Mesendoderm (in vitro differentiated cells): ENCODE results near the gene SYNDIG1L. TPM values are rescaled to one million over a fixed set of nuclear protein-coding genes. Genes with fewer than 3 reads are reported as not detected.

Experiments used
- DNase-seq: peaks from one replicate; pipeline ENCODE4 v3.0.0; 2013
- H2AK5ac ChIP-seq: 2 replicates; pipeline ENCODE4 v1.6.1; 2013; ENCODE audit warnings: low read length, inconsistent platforms
- H2BK120ac ChIP-seq: 2 replicates; pipeline ENCODE4 v1.6.1; 2013; ENCODE audit warnings: low read depth, mild to moderate bottlenecking, low read length, moderate library complexity, mixed read lengths
- H2BK15ac ChIP-seq: replicated peaks from 2 replicates; pipeline ENCODE4 v1.6.1; 2013; ENCODE audit warnings: low read depth, mild to moderate bottlenecking, moderate library complexity
- H2BK5ac ChIP-seq: 2 replicates; pipeline ENCODE4 v1.6.1; 2013; ENCODE audit warnings: low read length, inconsistent platforms
- H3K18ac ChIP-seq: 2 replicates; pipeline ENCODE4 v1.6.1; 2013; ENCODE audit warnings: mild to moderate bottlenecking, low read length, mixed read lengths
- H3K23ac ChIP-seq: one replicate; pipeline ENCODE4 v1.6.1; 2013; ENCODE audit warnings: low read length
- H3K27ac ChIP-seq: 2 replicates; pipeline ENCODE4 v1.5.1; 2013; ENCODE audit warnings: low read depth, mild to moderate bottlenecking, inconsistent platforms, low read length, moderate library complexity
- H3K27me3 ChIP-seq: 2 replicates; pipeline ENCODE4 v1.6.1; 2013; ENCODE audit warnings: low read length, control low read depth, mild to moderate bottlenecking, inconsistent platforms; ENCODE audit not compliant: insufficient read depth, poor library complexity
- H3K36me3 ChIP-seq: 2 replicates; pipeline ENCODE4 v1.6.1; 2013; ENCODE audit warnings: low read length, inconsistent platforms; ENCODE audit not compliant: control insufficient read depth, insufficient read depth
- H3K4ac ChIP-seq: one replicate; pipeline ENCODE4 v1.6.1; 2013; ENCODE audit warnings: low read depth, mild to moderate bottlenecking, low read length, moderate library complexity
- H3K4me1 ChIP-seq: 2 replicates; pipeline ENCODE4 v1.6.1; 2013; ENCODE audit warnings: low read depth, low read length, inconsistent platforms; ENCODE audit not compliant: control insufficient read depth
- H3K4me2 ChIP-seq: 2 replicates; pipeline ENCODE4 v1.6.1; 2013; ENCODE audit warnings: low read length
- H3K4me3 ChIP-seq: 2 replicates; pipeline ENCODE4 v1.5.1; 2013; ENCODE audit warnings: mild to moderate bottlenecking, low read length
- H3K56ac ChIP-seq: one replicate; pipeline ENCODE4 v1.6.1; 2013; ENCODE audit warnings: low read length
- H3K79me1 ChIP-seq: 2 replicates; pipeline ENCODE4 v1.6.1; 2013; ENCODE audit warnings: low read length, inconsistent platforms
- H3K79me2 ChIP-seq: 2 replicates; pipeline ENCODE4 v1.6.1; 2013; ENCODE audit warnings: mild to moderate bottlenecking, low read length; ENCODE audit not compliant: control insufficient read depth, insufficient read depth
- H3K9ac ChIP-seq: 2 replicates; pipeline ENCODE4 v1.6.1; 2013; ENCODE audit warnings: low read length, inconsistent platforms
- H4K5ac ChIP-seq: one replicate; pipeline ENCODE4 v1.6.1; 2013; ENCODE audit warnings: low read length
- H4K8ac ChIP-seq: one replicate; pipeline ENCODE4 v1.6.1; 2013; ENCODE audit warnings: low read depth, mild to moderate bottlenecking, control low read depth, low read length, moderate library complexity
- WGBS: extraction: QIAGEN DNeasy Blood & Tissue Kit; methylation state at CpG from one replicate; pipeline ENCODE4 v1.1.7; 2013; ENCODE audit warnings: low lambda C conversion rate, missing lambda C conversion rate; ENCODE audit not compliant: insufficient coverage; ENCODE audit errors: extremely low coverage; 5-methylcytosine and 5-hydroxymethylcytosine counted together
- polyA plus RNA-seq, 2 experiments: library from polyadenylated mRNA; stranded (reverse); fragments of 200-250 nt; gene quantifications; one replicate each; pipeline ENCODE4 v1.2.3, GENCODE V29; 2013

Gene SYNDIG1L
- polyA plus RNA-seq (2013, experiment 1 of 2): 0.37 TPM
- 0.34 TPM for polyA plus RNA-seq (2013, experiment 2 of 2)

DNA sequence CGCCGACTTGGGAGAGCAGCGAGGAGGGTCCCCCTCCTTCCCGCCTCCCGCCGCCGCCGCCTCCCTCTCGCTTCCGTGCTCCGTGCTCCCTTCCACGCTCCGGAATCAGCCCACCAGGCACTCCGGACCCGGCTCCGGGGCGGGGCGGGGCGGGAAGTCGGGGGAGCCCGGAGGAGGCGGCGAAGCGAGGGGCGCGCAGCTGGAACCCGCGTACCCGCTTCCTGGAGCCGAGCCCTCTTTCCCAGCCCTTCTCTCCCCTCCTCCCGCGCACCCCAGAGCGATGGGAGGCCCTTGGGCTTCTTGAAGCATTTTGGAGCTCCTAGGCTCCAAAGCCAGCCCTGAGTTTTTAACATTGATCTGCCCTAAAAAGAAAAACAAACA, at the start of gene SYNDIG1L:
Gene SYNDIG1L (minus strand): TSS at position 9 of the 381 bp plus-strand sequence. CDS start 16,466 bp downstream, outside the sequence.
- Histone ChIP-seq H3K27ac (no peak within 1 kb of the TSS), H3K9ac (no peak within 1 kb of the TSS), H4K8ac (no peak within 1 kb of the TSS), H2BK15ac (no peak within 1 kb of the TSS), H3K4me2 (peak within 1 kb of the TSS; percentile 34), H3K56ac (no peak within 1 kb of the TSS), H3K79me1 (no peaks in the 10 kb centered on the region), H3K4me3 (no peak within 1 kb of the TSS), H2BK120ac (no peak within 1 kb of the TSS), H3K4me1 (peaks cover 13% of the 10 kb centered on the region), H3K79me2 (no peaks in the 10 kb centered on the region), H3K27me3 (no peaks in the 10 kb centered on the region), H3K18ac (peak within 1 kb of the TSS; percentile 32), H3K23ac (no peak within 1 kb of the TSS), H2AK5ac (peak within 1 kb of the TSS; percentile 13), H3K36me3 (no peaks in the 10 kb centered on the region), H2BK5ac (no peak within 1 kb of the TSS), H4K5ac (no peak within 1 kb of the TSS), H3K4ac (no peak within 1 kb of the TSS)
- no CpG with 5 or more reads among the region's 33 CpGs for whole genome bisulfite sequencing
- DNase-seq: no peak

DNA sequence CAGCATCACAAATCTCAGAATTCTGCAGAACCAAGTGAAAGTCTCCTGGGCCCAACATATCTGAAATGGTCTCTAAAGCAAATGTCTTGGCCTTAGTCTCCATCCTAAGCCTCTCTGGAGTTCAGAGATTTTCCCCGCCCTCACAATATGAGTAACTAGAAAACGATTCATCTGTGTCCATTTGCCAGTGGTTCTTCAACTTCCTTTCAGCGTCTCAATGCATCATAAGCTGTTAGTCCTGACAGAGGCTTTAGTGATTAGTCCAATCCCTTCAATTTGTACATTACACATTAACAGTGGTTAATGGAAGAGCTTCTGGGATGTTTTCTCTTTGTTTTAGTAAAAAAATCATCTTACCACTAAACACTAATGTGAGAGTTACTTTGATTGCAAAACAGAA, 49.7 kb upstream of the SYNDIG1L start:
- no peak overlapping the region for H2BK120ac ChIP-seq
- H3K79me2 ChIP-seq: no peaks in the 10 kb centered on the region
- no peak overlapping the region for H2BK15ac ChIP-seq
- peaks cover 7% of the 10 kb centered on the region for H3K36me3 ChIP-seq
- no peak overlapping the region for H3K56ac ChIP-seq
- no peak overlapping the region for H2BK5ac ChIP-seq
- DNase-seq: no peak
- peaks cover 3% of the 10 kb centered on the region for H3K4me1 ChIP-seq
- no peak overlapping the region for H2AK5ac ChIP-seq
- no peaks in the 10 kb centered on the region for H3K27me3 ChIP-seq
- WGBS: no CpG with 5 or more reads among the region's 3 CpGs
- no peak overlapping the region for H3K18ac ChIP-seq
- H3K27ac ChIP-seq: no peak overlapping the region
- H3K4ac ChIP-seq: no peak overlapping the region
- H4K5ac ChIP-seq: no peak overlapping the region
- H3K9ac ChIP-seq: no peak overlapping the region
- H3K79me1 ChIP-seq: no peaks in the 10 kb centered on the region
- no peak overlapping the region for H3K4me2 ChIP-seq
- no peak overlapping the region for H3K4me3 ChIP-seq
- H4K8ac ChIP-seq: no peak overlapping the region
- H3K23ac ChIP-seq: no peak overlapping the region

DNA sequence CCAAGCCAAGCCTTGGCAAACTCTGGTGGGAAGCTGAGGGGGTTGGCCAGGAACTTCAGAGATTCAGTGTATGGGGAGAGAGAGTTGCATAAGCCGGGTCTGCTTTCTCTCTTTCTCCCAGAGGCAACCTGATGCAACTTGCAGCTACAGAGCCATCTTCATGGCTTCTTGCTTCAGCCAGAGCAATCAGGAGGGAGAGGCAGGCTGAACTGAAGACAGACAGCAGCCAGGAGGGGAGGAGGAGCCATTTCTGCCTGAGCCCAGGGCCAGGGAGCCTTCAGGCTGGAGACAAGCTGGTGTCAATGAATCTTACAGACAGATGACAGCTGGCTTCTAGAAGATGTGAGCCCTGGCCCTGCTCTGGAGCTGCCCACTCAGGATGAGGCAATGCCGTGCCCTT, 48.4 kb upstream of the SYNDIG1L start:
- H4K8ac ChIP-seq: no peak overlapping the region
- H3K4ac ChIP-seq: no peak overlapping the region
- no peak overlapping the region for H2BK5ac ChIP-seq
- H3K9ac ChIP-seq: no peak overlapping the region
- no peak overlapping the region for H3K23ac ChIP-seq
- no peak overlapping the region for H2BK120ac ChIP-seq
- H3K4me3 ChIP-seq: no peak overlapping the region
- no peak overlapping the region for H3K4me2 ChIP-seq
- peak overlapping the region; percentile 10 for H3K56ac ChIP-seq
- H3K36me3 ChIP-seq: peaks cover 4% of the 10 kb centered on the region
- H2AK5ac ChIP-seq: no peak overlapping the region
- no peaks in the 10 kb centered on the region for H3K27me3 ChIP-seq
- H3K18ac ChIP-seq: no peak overlapping the region
- WGBS: no CpG with 5 or more reads among the region's 2 CpGs
- no peak overlapping the region for H4K5ac ChIP-seq
- no peak overlapping the region for H2BK15ac ChIP-seq
- H3K79me2 ChIP-seq: no peaks in the 10 kb centered on the region
- no peak overlapping the region for H3K27ac ChIP-seq
- H3K79me1 ChIP-seq: no peaks in the 10 kb centered on the region
- no peak for DNase-seq
- peaks cover 6% of the 10 kb centered on the region for H3K4me1 ChIP-seq

DNA sequence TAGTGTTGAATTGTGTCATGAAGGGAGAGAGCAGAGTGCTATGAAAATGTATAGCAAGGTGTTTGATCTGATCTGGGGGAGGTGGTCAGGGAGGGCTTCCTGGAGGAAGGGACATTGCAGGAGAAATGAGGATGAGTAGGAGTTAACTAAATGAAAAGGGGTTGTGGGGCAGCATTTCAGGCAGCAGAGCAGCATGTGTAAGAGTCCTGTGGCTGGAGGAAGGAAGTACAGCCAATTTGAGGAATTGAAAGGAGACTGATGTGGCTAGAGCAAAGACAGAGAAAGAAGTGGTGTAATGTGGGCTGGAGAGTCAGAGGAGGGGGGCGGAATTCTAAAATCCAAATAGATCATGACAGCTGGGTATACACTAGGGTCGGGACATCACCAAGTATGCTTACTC, 46.6 kb upstream of the SYNDIG1L start:
- Histone ChIP-seq H3K23ac (no peak overlapping the region), H2BK120ac (no peak overlapping the region), H4K8ac (no peak overlapping the region), H3K27me3 (no peaks in the 10 kb centered on the region), H3K36me3 (peaks cover 4% of the 10 kb centered on the region), H3K27ac (no peak overlapping the region), H3K56ac (no peak overlapping the region), H3K4ac (no peak overlapping the region), H3K4me1 (peaks cover 5% of the 10 kb centered on the region), H3K79me1 (no peaks in the 10 kb centered on the region), H2BK5ac (no peak overlapping the region), H3K18ac (no peak overlapping the region), H4K5ac (no peak overlapping the region), H3K79me2 (no peaks in the 10 kb centered on the region), H2AK5ac (no peak overlapping the region), H3K4me3 (no peak overlapping the region), H3K9ac (no peak overlapping the region), H2BK15ac (no peak overlapping the region), H3K4me2 (no peak overlapping the region)
- WGBS: no CpG with 5 or more reads among the region's 2 CpGs
- no peak for DNase-seq

DNA sequence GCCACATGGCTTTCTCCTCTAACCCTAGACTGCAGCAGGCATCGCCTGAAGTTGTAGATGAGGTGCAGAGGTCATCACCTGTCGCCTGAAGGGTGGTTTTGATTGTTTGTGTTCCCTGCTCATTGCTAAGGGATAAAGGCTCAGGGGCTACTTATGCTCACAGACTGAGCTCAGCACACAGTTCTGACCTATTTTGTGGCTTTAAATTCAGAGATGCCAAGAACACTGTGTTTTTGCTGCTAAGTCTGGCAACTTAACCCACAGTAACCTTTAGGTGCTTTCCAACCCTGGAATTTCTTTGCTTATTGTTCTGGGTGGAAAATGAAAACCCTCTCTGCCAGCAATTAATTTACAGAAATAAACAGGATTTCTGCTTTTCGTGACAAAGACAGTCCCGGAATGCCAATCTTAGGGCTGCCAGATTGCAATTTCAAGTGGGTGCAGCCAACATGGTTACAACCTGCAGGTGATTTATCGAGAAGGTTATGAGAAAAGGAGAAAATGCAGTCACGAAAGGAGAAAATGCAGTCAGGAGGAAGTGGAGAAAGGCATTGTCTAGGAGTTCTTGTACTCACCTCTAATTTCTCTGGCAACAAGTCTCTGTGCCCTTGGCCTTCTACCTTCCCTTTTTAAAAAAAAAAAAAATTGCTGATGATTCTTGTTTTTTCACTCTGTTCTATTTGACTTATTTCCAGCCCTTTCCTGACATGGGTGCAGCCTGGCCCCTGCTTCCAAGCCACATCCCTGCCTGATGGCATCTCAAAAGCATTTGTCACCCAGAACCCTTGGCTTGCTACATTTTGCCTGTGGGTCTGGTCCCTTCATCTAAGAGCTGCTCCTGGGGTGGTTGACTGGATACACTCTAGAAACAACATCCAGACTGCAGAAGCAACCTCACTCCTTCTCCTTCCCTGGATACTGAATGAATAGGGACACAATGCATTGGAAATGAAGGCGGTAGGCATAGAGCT, 43.8 kb upstream of the SYNDIG1L start:
- H3K9ac ChIP-seq: peak overlapping the region; percentile 6
- peaks cover 5% of the 10 kb centered on the region for H3K4me1 ChIP-seq
- peaks cover 4% of the 10 kb centered on the region for H3K36me3 ChIP-seq
- no peaks in the 10 kb centered on the region for H3K79me1 ChIP-seq
- no peak overlapping the region for H2AK5ac ChIP-seq
- peak overlapping the region; percentile 62 for H3K56ac ChIP-seq
- peak overlapping the region; percentile 52 for H2BK5ac ChIP-seq
- H3K4ac ChIP-seq: no peak overlapping the region
- H3K27me3 ChIP-seq: no peaks in the 10 kb centered on the region
- no peak overlapping the region for H3K18ac ChIP-seq
- H3K4me2 ChIP-seq: no peak overlapping the region
- no peak overlapping the region for H2BK15ac ChIP-seq
- H4K8ac ChIP-seq: no peak overlapping the region
- no CpG with 5 or more reads among the region's 7 CpGs for WGBS
- no peak overlapping the region for H3K4me3 ChIP-seq
- H3K79me2 ChIP-seq: no peaks in the 10 kb centered on the region
- no peak overlapping the region for H3K23ac ChIP-seq
- no peak overlapping the region for H4K5ac ChIP-seq
- DNase-seq: peak; percentile 35
- peak overlapping the region; percentile 61 for H3K27ac ChIP-seq
- peak overlapping the region; percentile 3 for H2BK120ac ChIP-seq
